ENCODE measurements around the gene SETD2.

GRCh38 chr3:47156396-47156795 is 7.5 kb downstream of the SETD2 start:
- TF ChIP-seq TAF1 (IDR thresholded peaks at IDR 0.05; ENCODE audit: borderline replicate concordance, low read depth, low read length) (no peak), POLR2A (IDR thresholded peaks at IDR 0.05; ENCODE audit: low read depth, low read length) (no peak)

All from GM12892 (cell line).